ENCODE data around the gene PPP1R11. TPM values are rescaled to one million over a fixed set of nuclear protein-coding genes. Genes with fewer than 3 reads are reported as not detected.

The PPP1R11 gene
- total and polyA plus RNA-seq, 4 donors = 29.2 to 81.7 (median 55.8) TPM

DNA sequence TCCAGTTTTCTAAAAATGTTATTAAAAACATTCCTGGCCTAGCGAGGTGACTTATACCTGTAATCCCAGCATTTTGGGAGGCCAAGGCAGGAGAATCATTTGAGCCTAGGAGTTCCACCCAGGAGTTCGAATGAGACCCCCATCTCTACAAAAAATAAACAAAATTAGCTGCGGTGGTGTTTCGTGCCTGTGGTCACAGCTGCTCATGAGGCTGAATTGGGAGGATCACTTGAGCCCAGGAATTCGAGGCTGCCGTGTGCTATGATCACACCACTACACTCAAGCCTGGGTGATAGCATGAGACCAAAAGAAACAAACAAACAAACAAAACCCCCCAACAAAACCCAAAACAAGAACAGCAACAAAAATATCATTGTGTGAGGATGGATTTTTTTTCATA lies 25.8 kb upstream of the PPP1R11 start:
- TF ChIP-seq, protein P1, sequence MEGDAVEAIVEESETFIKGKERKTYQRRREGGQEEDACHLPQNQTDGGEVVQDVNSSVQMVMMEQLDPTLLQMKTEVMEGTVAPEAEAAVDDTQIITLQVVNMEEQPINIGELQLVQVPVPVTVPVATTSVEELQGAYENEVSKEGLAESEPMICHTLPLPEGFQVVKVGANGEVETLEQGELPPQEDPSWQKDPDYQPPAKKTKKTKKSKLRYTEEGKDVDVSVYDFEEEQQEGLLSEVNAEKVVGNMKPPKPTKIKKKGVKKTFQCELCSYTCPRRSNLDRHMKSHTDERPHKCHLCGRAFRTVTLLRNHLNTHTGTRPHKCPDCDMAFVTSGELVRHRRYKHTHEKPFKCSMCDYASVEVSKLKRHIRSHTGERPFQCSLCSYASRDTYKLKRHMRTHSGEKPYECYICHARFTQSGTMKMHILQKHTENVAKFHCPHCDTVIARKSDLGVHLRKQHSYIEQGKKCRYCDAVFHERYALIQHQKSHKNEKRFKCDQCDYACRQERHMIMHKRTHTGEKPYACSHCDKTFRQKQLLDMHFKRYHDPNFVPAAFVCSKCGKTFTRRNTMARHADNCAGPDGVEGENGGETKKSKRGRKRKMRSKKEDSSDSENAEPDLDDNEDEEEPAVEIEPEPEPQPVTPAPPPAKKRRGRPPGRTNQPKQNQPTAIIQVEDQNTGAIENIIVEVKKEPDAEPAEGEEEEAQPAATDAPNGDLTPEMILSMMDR (IDR thresholded peaks at IDR 0.05; ENCODE audit: control extremely low read depth, extremely low read depth) = no peak
- ATAC-seq (ENCODE audit: insufficient read depth, low FRiP score) = no peak
- Histone ChIP-seq H3K9me3 (ENCODE audit: control insufficient read depth in 4 of 4, insufficient read depth in 3 of 4, low read length in 3 of 4) (peaks cover 0 to 1% (median 0%) of the 10 kb centered on the region in 4 donors), H3K9ac (ENCODE audit: insufficient read depth in 1 of 2, low read length in 2 of 2) (no peak overlapping the region), H3K27ac (ENCODE audit: low read depth in 1 of 2, low read length in 1 of 2) (no peak overlapping the region), H3K27me3 (ENCODE audit: control insufficient read depth in 3 of 3, insufficient read depth in 3 of 3, low read length in 2 of 3) (no peaks in the 10 kb centered on the region), H3K36me3 (ENCODE audit: control insufficient read depth in 4 of 4, insufficient read depth in 4 of 4, low read length in 4 of 4) (no peaks in the 10 kb centered on the region), H3K4me1 (ENCODE audit: control insufficient read depth in 5 of 5, insufficient read depth in 5 of 5, low read length in 5 of 5) (peaks cover 0 to 5% (median 0%) of the 10 kb centered on the region in 5 donors), H3K4me3 (no peak overlapping the region)
- DNase-seq = no peak
- WGBS, 2 donors = 92 to 93% methylated on average over 6 of the region's 6 CpGs

DNA sequence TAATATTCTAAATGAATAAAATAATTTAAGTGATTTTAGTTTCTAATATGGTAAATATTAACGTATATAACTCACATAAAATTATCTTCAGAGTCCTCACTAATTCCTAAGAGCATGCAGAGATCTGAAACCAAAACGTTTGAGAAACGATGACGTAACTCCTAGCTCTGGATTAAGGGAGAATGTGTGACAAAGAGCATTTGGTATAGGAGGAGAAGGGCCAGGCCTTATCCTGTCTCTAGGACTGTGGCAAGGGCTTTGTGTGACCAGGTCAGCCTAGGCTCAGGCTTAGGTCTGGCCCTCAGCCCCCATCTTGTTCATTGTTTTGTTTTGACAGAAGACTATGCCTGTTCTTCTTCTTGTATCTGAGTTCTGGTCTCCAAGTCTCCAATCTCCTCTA lies 25.2 kb upstream of the PPP1R11 start:
- TF ChIP-seq, protein P1 (IDR thresholded peaks at IDR 0.05; ENCODE audit: control extremely low read depth, extremely low read depth) = no peak
- 75 to 78% methylated on average over 4 of the region's 4 CpGs for WGBS, 2 donors
- peaks cover 0 to 1% (median 0%) of the 10 kb centered on the region in 4 donors for H3K9me3 ChIP-seq (ENCODE audit: control insufficient read depth in 4 of 4, insufficient read depth in 3 of 4, low read length in 3 of 4)
- DNase-seq = no peak
- H3K27ac ChIP-seq (ENCODE audit: low read depth in 1 of 2, low read length in 1 of 2) = no peak overlapping the region
- H3K4me1 ChIP-seq (ENCODE audit: control insufficient read depth in 5 of 5, insufficient read depth in 5 of 5, low read length in 5 of 5) = peaks cover 0 to 5% (median 0%) of the 10 kb centered on the region in 5 donors
- H3K9ac ChIP-seq (ENCODE audit: insufficient read depth in 1 of 2, low read length in 2 of 2) = no peak overlapping the region
- no peaks in the 10 kb centered on the region for H3K27me3 ChIP-seq (ENCODE audit: control insufficient read depth in 3 of 3, insufficient read depth in 3 of 3, low read length in 2 of 3)
- ATAC-seq (ENCODE audit: insufficient read depth, low FRiP score) = no peak
- H3K36me3 ChIP-seq (ENCODE audit: control insufficient read depth in 4 of 4, insufficient read depth in 4 of 4, low read length in 4 of 4) = no peaks in the 10 kb centered on the region
- H3K4me3 ChIP-seq = no peak overlapping the region

DNA sequence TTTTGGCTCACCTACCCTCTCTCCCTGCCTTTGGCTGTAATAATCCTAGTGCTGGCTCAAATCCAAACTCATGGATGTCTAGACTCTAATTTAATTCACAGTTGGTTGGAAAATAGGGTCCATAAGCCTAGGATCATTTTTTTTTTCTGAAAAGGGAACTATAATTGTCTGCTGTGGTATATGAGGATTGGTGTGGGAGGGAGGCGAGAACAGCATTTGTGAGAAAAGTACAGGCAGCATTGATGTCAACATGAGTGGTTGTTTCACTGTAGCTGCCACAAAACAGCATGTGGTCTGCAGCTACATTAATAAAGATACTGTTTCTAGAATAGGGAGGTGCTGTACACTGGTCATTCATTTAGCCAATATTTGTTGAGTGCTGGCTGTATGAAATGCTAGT lies 24.5 kb upstream of the PPP1R11 start:
- H3K4me3 ChIP-seq = no peak overlapping the region
- H3K36me3 ChIP-seq (ENCODE audit: control insufficient read depth in 4 of 4, insufficient read depth in 4 of 4, low read length in 4 of 4) = no peaks in the 10 kb centered on the region
- no peak overlapping the region for H3K27ac ChIP-seq (ENCODE audit: low read depth in 1 of 2, low read length in 1 of 2)
- H3K27me3 ChIP-seq (ENCODE audit: control insufficient read depth in 3 of 3, insufficient read depth in 3 of 3, low read length in 2 of 3) = no peaks in the 10 kb centered on the region
- no peak overlapping the region for H3K9ac ChIP-seq (ENCODE audit: insufficient read depth in 1 of 2, low read length in 2 of 2)
- peaks cover 0 to 1% (median 0%) of the 10 kb centered on the region in 4 donors for H3K9me3 ChIP-seq (ENCODE audit: control insufficient read depth in 4 of 4, insufficient read depth in 3 of 4, low read length in 3 of 4)
- DNase-seq = no peak
- TF ChIP-seq, protein P1 (IDR thresholded peaks at IDR 0.05; ENCODE audit: control extremely low read depth, extremely low read depth) = no peak
- peaks cover 0 to 5% (median 0%) of the 10 kb centered on the region in 5 donors for H3K4me1 ChIP-seq (ENCODE audit: control insufficient read depth in 5 of 5, insufficient read depth in 5 of 5, low read length in 5 of 5)
- no peak for ATAC-seq (ENCODE audit: insufficient read depth, low FRiP score)
- 88 to 97% methylated on average over 1 of the region's 1 CpG for WGBS, 2 donors

DNA sequence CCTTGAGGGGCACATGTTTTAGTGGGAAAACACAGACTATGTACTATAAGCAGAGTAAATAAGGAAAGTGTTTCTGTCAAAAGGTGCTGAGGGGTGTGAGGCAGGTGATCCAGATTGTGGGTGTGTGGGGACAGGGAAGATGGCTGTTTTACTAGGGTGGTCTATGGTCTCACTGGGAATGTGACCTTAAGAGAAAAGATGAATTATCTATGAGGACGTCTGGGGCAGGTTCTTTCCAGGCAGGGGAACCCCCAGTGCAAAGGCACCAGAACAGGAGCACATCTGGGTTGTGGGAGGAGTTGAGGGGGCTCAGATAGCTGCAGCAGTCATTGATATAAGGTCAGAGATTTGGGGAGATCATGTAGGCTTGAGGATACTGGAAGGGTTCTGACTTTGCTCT lies 24.1 kb upstream of the PPP1R11 start:
- Histone ChIP-seq H3K36me3 (ENCODE audit: control insufficient read depth in 4 of 4, insufficient read depth in 4 of 4, low read length in 4 of 4) (no peaks in the 10 kb centered on the region), H3K27ac (ENCODE audit: low read depth in 1 of 2, low read length in 1 of 2) (no peak overlapping the region), H3K4me1 (ENCODE audit: control insufficient read depth in 5 of 5, insufficient read depth in 5 of 5, low read length in 5 of 5) (peaks cover 0 to 5% (median 0%) of the 10 kb centered on the region in 5 donors), H3K27me3 (ENCODE audit: control insufficient read depth in 3 of 3, insufficient read depth in 3 of 3, low read length in 2 of 3) (no peaks in the 10 kb centered on the region), H3K9ac (ENCODE audit: insufficient read depth in 1 of 2, low read length in 2 of 2) (no peak overlapping the region), H3K9me3 (ENCODE audit: control insufficient read depth in 4 of 4, insufficient read depth in 3 of 4, low read length in 3 of 4) (peaks cover 0 to 1% (median 0%) of the 10 kb centered on the region in 4 donors), H3K4me3 (no peak overlapping the region)
- DNase-seq = no peak
- ATAC-seq (ENCODE audit: insufficient read depth, low FRiP score) = no peak
- 52 to 60% methylated on average over 1 of the region's 1 CpG for WGBS, 2 donors
- TF ChIP-seq, protein P1 (IDR thresholded peaks at IDR 0.05; ENCODE audit: control extremely low read depth, extremely low read depth) = no peak

Data from lung (tissue), 12 donors.